GM21717 (cell line): ENCODE results near the gene NDUFB6.
A peak's percentile ranks its signal among the peaks of the same experiment; 100 is the strongest.
"Not testable (repeated sequence)": the region's sequence is repeated elsewhere in the genome, so short reads cannot be mapped to it uniquely, and the experiment has no call there.

ENCODE experiments used
- ATAC-seq: cut with Tn5 transposase; IDR thresholded peaks from one replicate; pipeline ENCODE4 v1.9.1; 2021; ENCODE audit warnings: mild to moderate bottlenecking, moderate library complexity; ENCODE audit not compliant: unreplicated experiment

Gene NDUFB6

DNA sequence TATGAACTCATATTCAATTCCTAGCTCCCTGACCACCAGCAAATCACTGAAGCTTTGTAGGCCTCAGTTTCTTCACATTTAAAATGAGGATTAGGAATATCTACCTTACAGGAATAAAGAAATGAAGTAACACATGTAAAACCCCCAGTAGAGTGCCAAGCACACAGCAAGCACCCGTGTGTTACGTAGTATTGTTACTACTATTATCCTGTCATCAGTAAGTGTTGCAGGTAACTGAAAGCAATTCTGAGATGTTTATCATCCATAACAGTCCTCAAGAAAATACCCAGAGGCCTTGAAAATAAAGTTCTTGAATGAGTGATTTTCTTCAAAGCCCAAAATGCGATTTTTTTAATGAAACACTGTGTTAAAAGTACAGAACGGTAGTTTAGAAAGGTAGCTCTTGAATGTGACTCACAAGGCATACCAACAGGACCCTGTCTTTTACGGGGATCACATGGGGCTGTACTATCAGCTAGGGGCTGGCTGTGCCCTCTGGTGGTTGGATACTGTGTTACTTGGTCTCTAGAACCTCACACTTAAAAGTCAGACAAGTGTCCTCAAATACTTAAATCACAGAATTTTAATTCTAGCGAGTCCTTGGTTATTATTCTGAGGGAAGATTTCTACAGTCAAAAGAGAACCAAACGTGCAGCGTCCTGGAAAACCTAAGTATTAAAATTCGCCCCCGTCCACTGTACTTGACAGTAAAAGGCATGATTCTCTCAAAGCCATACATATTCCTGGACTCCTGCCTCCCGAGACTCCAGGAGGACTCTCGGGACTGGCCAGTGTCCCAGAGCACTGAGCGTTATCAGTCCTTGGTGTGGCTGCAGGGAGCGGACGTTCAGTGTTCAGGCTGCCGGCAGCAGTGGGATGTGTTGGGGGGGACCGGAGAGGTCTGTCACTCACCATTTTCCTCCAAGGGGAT lies 725 bp downstream of the NDUFB6 start:
- peak; percentile 89 for ATAC-seq

GRCh38 chr9:32570262-32570661 lies 2.7 kb downstream of the NDUFB6 start:
- no peak for ATAC-seq

DNA sequence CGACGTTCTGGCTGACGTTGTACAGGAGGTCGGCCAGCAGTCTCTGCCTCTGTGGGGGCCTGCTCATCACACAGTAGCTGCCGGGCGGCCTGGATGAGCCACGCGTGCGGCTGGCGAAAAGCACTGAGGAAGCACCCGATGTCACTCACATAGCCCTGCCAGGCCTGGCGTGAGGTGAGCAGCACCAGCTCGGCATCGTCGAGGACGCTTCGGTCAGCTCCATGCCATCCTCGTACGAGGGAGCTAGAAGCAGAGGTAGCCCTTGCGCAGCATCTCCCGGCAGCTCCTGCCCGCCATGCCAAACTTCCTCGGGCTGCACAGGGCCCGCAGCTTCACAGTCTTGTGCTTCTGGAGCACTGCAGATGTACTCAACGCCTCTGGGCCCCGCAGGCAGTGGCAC lies 6.2 kb downstream of the NDUFB6 start:
- ATAC-seq: no peak

- no peak for ATAC-seq
Observed at GRCh38 chr9:32565967-32566366, 7.0 kb downstream of the NDUFB6 start.

- no peak for ATAC-seq
Observed at GRCh38 chr9:32558408-32558934, 14.5 kb downstream of the NDUFB6 start.

DNA sequence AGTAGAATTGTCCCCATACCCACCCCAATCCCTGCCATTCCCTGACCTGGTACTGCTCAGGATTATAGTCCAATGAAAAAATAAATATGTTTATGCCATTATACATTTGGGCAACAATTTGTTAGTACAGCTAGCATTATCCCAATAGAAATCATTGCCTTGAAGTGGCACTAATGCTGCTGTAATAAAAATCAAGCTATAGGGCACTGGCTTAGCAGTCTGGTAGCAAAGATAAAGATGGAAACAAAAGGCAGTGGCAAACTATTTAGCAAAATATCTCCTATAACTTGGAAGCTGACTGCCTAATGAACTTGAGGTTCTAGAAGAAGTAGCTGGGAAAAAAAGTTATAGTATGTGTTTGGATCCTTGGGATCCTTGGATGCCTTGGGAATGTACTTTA lies 18.4 kb downstream of the NDUFB6 start:
- ATAC-seq: no peak

DNA sequence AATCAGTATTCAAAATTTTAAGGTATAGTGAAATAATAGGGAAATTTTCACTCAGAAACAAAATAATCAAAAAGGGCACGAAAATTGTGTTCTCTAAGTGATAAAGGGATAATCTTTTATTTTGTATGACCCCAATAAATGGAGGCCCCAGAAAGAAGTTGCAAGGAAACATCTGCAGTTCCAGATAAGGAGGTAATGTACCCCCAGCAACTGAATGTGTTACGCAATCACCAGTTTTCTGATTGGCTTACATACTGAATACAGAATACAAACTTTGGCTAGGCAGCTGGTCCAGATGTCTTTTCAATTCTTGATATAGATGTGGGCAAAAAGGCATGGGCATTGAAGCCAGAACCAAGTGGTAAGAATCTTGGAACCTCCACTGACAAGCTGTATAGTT lies 18.9 kb downstream of the NDUFB6 start:
- ATAC-seq: no peak

DNA sequence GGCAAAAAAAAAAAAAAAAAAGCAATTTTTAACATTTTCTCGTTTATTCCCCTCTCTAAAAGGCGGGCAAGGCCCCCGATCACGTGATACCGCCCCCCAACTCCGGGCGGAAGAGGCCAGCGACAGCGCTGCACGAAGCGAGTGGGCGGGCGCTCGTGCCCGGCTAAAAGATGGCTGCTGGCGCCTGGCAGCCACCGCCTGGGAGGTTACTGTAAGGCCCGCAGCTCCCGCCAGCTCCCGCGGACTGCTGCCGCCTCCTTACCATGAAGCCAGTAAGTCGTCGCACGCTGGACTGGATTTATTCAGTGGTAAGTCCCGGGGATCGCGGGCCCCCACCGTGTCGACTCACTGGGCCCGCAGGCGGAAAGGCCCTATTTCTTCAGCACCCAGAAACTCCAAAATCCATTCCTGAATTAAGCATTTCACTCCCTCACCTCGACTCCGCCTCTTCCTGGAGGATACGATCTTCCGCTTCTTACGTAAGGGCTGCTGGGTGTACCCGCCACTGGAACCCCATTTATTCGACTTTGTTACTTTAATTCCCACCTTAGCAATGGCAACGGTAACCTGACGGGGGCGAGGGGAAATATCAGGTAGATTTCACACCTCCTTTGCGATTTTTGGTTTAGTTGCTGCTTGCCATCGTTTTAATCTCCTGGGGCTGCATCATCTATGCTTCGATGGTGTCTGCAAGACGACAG lies 20.6 kb downstream of the NDUFB6 start, which contains the start of the genes SMIM27 and TOPORS:
Gene SMIM27 (plus strand): TSS at position 156 of the 701 bp plus-strand sequence. CDS start 108 bp downstream, at position 264.
Gene TOPORS (minus strand): TSS at position 415 of the 701 bp plus-strand sequence. CDS start 150 bp downstream, at position 265.
- ATAC-seq: peak; percentile 76

- ATAC-seq: peak; percentile 8
Observed at GRCh38 chr9:32551276-32552051, 21.5 kb downstream of the NDUFB6 start.

- peak; percentile 64 for ATAC-seq
Observed at GRCh38 chr9:32550562-32551275, 22.2 kb downstream of the NDUFB6 start.

DNA sequence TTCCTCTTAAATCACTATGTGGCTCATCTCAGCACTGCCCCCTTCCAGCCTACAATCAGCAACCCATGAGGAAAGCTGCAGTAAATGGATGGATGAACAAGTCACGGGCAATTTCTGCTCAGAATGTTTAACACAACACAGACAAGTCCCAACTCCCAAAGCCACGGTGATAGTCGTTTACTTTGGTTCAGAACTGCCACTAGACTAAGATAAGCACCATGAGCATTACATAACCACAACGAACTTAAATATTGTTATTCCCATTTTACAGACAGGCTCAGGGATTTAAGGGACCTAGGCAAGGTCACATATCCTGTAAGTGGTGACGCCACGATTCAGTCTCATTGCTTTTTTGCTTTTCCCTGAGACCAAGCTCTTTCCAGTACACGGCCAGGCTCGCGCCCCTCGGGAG lies 22.8 kb downstream of the NDUFB6 start:
- no peak for ATAC-seq

- ATAC-seq: not testable (repeated sequence)
Observed at GRCh38 chr9:32548213-32548612, 24.7 kb downstream of the NDUFB6 start.

- ATAC-seq: no peak
Observed at GRCh38 chr9:32545884-32546283, 27.1 kb downstream of the NDUFB6 start.

DNA sequence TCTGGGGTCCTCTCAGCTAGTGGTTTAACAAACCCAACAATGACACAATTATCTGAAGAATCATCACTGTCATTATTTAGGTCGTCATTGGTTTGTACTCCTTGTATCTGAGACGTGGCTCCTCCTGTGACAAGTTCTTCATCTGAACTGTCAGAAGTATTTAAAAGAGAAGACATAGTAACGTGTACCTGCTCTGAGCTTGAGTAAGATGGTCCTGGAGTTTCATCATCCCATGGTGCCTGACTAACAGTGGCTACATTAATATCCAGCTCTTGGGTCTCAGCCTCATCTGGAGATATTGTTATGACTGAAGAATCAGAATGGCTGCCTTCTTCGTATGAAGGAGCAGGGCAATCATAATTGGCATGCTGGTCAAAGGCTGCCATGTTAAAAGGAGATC lies 29.9 kb downstream of the NDUFB6 start:
- ATAC-seq: no peak

- no peak for ATAC-seq
Observed at GRCh38 chr9:32533816-32534215, 39.1 kb downstream of the NDUFB6 start.

- ATAC-seq: no peak
Observed at GRCh38 chr9:32533336-32533735, 39.6 kb downstream of the NDUFB6 start.

- no peak for ATAC-seq
Observed at GRCh38 chr9:32526707-32527048, 46.3 kb downstream of the NDUFB6 start.

GRCh38 chr9:32526041-32526706 lies 46.8 kb downstream of the NDUFB6 start, which contains the start of gene RIGI:
Gene RIGI, minus strand, starts transcription at chr9:32526196. Its CDS starts 30 bp downstream, at chr9:32526166.
- peak; percentile 71 for ATAC-seq

GRCh38 chr9:32525709-32526030 lies 47.3 kb downstream of the NDUFB6 start:
- ATAC-seq: no peak
